NCI-H2029 treated with DMSO at 0.1 percent for 48 hours (cell line): ENCODE results near the gene SLC12A4.

Experiments used
- DNase-seq: peaks from one replicate; lab custom pipeline; 2025; lab: John Stamatoyannopoulos, UW

The SLC12A4 gene

DNA sequence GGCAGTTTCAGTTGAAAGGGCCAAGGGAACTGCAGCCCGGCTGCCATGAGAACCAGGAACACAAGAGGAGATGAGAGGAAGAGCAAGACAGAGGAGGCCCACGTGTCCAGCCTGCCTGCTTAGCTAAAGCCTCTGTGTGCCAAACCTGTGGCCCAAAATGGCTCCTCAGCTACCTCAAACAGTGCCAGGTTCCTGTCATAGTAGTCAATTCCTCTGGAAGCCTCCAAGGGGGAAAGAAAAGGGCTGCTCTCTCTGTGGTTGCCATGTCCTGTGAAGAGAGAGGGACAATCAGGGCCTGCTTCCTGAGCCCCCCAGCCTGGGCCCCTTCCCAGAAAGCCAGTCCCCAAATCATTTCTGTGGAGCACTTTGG is 5.2 kb downstream of the SLC12A4 start:
- DNase-seq: no peak

DNA sequence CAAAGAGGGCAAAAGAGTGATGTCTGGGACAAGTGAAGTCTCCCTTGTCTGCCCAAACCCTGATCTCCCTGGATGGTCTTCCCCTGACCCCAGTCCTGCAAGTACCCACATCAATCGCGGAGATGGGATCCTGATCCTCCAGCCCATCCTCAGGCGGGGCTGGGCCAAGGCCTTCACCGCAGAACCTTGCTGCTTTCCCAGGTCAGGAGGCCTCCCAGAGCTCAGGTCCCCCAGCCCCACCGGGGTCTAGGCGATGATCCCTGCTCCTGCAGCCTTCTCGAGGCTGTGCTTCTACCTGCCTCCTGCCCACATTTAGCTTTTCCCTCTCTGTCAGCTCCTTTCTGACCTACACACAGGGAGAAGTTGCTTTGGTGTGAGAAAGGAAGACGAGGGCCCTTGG is 6.3 kb downstream of the SLC12A4 start:
- no peak for DNase-seq

DNA sequence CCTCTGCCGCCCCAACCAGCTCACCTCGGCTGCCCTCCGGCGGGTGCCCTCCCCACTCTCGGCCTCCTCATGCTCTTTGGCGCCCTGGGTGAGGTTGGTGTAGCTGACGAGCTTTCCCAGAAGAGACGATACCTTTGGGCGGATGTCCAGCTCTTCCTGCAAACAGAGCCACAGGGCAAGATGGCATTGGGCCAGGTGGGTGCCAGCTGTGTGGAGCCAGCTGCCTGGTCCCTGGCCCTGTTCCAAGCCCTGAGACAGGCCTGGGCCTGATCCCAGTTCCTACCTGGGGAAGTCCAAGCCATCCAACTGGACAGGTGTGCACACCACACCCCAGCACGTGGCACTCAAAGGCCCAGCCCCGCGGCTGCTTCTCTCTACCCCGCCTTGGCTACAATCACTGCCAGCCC is 6.9 kb downstream of the SLC12A4 start:
- DNase-seq: peak; percentile 80

DNA sequence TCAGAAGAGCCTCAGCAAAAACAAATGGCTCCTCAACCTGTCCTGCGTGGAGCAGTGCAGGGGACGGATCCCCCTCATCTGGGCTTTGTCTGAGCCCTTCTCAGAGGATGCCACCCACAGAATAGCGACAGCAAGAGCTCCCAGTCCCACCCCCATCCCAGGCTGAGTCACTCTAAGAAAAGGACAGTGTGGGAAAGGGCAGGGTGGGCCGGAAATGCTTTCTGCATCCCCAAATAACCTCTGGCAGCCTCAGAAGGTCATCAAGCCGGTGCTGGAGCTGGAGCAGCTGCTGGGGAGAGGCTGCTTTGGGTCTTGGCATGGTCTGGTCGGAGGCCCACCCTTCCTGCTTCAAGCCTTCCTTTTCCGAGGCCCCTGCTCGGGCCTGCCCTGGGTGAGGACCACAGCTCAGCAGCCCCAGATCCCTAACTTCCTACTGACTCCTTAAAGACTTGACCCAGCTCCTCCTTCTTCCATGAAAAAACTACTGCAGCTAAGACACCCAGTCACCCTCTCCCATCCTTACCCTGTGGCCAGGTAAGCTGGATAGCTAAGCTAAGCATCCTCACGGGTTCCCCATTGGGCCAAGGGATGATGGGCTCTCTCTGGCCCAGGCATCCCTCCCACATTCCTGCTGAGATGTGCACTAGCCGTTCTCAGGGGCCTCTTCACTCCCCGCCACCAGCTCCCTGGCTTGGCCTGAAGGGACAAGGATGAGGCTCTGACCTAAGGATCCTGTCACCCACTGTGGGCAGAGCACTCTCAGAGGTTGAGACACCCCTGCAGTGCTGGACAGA is 8.7 kb downstream of the SLC12A4 start:
- DNase-seq: no peak

DNA sequence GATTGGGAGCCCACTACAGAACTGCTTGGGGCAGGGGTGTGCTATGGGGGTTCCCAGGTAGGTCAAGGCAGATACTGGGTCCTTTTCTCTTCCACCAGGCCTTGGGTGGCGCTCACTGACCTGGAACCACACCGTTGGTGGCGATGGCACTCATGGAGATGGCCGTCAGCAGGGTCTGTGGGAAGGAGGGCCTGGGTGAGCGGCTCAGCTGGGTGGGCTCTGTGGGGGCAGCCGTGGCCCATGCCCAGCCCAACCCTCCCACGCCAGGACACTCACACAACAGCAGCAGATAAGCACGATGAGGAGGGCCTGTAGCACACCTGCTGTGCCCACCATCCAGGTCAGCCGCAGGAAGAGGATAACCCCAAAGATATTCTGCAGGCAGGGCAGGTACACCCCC is 10.8 kb downstream of the SLC12A4 start:
- DNase-seq: no peak

DNA sequence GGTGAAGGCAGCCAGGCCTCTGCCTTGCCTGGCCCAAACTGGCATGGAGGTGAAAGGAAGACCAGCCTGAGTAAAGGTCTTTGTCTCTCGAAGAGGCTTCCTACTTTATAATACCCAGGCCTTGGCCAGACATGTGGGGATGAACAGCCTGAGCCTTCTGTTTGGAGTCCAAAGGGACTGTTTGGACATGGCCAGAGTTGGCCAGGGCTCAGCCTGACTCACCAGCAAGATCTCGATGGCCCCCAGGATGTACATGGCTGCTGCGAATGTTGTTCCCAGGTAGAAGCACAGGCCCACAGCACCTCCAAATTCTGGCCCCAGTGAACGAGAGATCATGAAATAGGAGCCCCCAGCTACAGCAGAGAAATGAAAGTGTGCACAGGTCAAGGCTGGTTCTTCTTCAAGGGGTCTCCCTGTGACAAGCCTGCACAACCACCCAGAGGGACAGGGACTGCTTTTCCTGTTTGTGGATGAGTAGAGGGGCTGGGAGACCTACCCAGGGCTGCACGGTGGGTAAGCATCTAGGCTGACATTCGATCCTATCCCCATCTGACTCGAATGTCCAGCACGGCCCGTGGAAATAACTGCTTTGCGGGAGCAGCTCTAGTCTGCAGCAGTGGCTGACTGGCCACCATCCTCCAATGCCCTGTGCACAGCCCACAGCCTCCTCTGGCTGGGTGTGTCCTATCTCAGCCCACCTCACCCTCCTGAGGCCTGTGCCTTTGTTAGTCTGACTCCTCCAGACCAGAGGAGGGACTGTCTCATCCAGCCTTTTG is 13.8 kb downstream of the SLC12A4 start:
- no peak for DNase-seq

DNA sequence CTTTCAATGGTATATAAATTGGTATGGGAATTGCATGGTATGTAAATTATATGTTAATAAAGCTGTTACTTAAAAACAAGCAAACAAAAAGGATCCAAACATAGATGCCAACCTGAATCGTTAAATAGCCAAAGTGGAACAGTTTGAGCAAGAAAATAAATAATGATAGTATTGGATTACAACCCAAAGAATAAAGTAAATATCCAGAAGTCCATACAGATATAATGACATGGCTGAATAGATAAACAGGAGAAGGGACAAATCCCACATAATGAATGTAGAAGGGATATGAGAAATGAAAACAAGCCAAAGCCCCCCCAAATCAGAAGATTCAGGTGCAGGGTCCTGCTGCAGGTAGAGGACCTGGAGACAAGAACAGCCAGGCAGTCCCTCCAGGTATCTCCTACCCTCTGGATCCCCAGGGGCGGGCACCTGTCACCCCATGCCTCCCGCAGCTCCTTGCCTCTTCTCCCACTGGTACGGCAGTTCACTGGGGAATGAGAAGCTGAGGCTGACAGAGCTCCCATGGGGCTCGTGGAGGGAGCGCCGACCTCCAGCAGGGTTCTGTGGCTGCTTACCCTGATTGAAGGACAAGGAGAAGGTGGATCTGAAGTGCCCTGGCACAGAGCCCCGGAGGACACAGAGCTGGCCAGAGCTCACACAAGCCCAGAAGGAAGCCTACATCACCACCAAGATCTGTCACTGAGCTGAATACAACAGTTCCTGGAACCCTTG is 14.6 kb downstream of the SLC12A4 start:
- DNase-seq: no peak

DNA sequence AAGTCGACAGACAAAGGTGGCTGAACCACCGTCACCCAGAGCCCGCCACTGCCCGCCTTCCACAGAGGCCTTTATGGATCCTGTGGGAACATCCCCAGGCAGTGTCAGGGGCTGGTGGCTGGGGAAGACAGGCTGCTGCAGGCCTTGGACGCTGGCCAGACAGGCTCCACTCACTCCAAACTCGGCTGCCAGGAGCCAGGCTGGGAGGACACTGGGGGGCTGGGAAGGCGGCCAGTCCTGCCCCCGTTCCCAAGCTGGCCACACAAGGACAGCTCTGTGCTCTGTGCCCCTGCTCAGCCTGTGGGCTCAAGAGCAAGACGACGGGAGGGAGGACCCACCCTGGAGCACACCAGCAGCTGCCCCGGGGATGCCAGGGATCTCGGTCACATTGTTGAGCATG is 17.0 kb downstream of the SLC12A4 start:
- no peak for DNase-seq

DNA sequence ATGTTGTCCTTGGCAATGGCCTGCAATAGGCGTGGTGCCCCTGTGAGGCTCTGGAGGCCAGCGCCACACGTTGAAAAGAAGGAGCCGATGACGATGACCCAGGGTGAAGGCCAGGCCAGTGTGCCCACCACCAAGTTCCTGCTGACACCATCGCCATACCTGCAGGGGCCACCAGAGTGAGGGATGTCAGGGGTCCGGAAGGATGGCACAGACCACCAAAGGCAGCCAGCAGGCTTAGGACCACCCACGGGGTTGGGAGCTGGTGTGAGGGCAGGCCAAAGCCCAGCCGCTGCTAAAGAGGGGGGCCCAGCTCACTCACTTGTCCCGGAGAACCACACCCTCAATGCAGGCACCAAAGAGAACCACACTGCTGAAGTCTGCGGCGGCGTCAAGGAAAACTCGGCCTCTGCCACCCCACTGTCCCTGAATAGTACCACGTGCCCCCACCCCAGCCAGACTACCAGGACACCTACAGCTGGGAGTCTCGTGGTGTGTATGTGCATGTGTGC is 18.0 kb downstream of the SLC12A4 start:
- DNase-seq: no peak

DNA sequence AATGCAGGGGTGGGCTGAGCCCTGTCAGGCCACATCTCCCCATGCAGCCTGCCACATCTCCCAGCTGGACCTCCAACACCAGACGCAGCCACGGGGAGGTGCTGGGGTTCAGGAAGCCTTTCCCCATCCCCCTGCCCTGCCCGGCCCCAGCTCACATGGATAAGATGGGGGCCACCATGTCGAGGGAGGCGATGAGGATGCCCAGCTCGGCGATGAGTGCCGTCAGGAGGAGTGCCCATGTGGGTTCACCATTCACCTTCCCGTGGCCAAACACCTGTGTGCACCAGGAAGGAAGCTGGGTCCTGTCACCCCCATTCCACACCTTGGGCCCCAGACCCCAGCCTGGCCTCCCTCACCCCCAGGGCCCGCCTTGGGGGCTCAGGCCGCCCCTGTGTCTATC is 18.8 kb downstream of the SLC12A4 start:
- no peak for DNase-seq

DNA sequence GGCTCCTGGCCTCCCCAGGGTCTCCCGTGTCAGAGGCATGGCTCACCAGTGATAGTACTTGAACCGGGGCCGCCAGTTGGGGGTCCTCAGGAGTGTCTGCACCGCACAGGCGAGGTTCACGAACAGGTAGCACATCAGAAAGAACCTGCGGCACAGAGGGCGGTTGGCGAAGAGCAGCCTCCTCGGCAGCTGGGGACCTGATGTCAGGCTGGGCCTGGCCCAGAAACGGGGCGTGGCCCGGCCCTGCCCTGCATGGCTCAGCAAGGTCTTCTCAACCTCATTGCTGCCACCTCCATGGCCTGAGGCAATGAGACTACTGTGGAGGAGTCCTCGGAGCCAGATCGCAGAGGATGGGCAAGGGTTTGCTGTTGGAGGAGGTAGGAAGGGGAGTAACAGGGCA is 20.4 kb downstream of the SLC12A4 start:
- DNase-seq: no peak

DNA sequence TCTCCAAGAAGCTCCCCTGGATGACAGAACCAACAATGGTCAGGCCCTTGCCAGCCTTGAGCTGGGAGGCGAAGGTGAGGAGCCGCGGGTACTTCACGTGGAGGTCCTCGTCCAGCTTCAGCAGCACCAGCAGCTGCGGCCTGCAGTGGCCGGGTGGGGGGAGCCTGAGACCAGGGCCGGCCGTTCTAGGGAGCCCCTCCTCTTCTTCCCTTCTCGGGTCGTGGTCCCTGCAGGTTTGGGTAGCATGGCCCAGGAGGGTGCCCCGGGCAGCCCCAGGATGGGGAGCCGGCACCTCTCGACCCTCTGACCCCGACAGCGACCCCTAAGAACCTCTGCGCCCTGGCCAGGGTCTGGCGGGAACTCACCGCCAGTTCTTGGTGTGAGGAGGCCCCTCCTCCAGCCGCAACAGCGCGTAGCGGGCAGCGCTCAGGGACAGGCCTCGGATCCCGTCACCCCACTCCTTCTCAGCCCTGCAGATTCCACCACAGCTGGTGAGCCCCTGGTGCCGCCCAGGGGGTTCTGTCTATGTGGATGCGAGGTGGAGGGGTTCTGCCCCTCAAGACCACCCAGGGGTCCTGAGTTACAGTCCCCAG is 21.4 kb downstream of the SLC12A4 start:
- DNase-seq: no peak

DNA sequence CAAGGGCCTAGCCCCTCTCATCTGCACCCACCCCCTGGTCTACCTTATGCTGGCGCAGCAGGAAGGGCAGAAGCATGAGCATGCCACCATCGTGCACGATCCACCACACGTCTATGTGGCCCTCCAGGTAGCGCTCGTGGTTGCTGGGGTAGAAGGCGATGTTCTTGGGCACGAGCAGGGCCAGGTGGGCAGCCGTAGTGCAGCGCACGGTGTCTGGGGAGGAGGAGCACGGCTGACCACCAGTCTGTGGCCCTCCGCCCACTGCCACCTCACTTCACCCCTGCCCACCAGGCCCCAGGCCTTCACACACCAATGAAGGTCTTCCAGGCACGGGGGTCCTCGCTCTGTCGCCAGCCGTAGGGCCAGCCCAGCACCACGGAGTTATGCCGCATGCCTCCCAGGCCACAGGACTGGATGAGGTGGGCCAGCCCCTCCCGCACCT is 22.3 kb downstream of the SLC12A4 start:
- no peak for DNase-seq

DNA sequence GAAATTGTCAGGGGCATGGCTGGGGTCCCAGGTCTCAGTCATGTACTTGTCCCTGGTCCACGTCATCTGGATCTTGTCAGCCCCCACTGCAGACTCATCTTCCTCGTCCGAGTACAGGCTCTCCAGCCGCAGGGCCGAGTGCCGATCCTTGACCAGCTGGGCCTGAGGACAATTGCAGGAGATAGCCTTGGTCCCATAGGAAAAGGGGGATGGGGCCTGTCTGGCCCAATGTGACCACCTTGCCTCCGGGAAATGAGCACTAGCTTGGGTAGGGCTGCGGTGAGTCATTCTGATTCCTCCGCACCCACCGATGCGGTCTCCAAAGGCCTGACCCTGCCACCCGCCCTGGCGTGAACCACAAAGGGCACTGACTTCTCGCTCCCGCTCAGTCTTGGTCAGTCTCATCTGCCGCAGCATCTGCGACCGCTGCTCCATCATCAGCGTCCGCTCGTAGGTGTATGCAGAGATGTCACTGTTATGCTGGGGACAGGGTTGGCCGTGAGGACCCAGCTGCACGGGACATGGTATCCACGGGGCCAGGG is 23.0 kb downstream of the SLC12A4 start:
- DNase-seq: no peak

DNA sequence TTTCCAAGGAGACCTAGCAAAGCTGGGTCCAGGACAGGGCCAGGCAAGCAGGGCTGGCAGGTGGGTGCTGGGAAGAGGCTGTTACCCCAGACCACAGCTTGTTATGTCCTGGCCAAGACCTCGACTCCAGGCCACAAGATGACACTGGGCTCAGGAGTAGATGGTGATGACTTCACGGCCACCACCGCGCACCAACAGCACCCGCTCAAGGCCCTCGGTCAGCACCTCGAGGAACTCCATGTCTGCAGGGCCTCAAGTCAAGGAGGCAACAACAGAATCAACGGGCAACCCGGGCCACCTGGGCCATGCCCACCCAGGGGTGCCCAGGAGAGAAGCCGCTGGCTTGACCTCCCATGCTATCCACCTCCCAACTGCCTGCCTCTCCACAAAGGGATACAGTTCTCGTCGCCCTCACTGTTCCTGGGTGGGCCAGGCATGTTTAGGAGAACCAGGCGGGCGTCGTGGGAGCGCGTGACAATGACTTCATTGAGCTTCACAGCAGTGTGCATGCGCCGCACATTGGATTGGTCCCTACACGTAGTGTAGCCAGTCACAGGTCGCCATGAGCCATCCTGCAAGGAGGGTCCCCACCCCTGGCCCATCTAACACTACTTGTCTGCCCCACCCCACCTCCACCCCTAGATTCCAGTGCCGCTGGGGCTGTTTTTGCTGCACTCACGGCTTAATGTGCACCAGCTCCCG is 23.6 kb downstream of the SLC12A4 start:
- no peak for DNase-seq

DNA sequence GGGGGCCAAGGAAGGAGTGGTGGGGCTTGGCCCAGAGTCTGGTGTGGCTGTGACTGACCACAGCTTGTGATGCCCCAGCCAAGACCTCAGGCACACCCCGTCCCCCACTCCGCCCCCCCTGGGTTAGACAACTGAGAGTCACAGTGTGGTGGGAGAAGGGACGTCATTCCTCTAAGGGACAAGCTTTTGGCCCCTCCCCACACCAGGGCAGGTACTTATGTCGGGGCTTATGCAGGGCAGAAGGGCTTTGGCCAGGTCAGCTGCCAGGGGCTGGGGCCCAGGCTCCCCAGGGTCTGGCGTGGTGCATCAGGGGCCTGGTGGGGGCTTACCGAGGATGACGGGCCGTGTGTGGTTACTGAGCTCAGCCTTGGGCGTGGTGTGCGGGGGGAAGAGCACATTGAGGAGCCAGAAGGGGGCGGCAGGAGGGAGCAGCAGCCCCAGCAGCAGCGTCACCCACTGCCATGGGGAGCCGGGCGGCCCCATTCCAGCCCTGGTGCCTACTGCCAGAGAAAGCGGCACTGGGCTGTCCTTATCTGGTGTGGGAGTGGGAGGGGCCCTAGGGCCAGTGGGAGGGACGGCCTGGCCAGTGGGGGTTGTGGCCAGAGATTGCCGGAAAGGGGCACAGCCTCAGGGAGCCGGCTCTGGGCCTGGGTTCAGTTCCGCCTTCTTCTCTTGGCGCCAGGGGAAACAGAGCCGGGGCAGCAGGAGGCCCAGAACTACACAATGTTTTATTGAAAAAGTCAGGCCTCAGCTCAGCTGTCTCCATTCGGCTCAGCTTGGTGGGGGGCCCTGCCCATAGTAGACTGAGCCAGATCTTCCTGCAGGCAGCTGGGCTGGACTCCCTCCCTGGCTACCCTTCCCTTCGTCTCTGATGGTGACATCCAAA is 24.6 kb downstream of the SLC12A4 start, which contains the start of gene LCAT:
Gene LCAT (minus strand): TSS at position 502 of the 886 bp plus-strand sequence. CDS start 19 bp downstream, at position 483.
- no peak for DNase-seq

DNA sequence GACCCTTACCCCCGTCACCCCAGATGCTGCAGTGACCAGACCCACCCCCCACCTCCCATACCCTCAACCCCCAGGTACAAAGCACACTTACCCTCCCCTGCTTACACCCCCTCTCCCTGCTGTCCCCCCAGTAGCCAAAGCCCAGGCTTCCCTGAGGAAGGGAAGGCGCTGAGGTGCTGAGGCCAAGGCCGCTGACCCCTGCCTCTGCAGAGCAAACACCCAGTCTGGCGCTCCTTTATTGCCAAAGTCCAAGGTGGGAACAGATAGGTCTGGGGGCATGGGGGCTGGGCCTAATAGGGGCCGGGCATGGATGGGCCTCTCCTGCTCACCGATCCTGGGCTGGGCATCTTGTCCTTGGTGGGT is 25.2 kb downstream of the SLC12A4 start:
- no peak for DNase-seq

DNA sequence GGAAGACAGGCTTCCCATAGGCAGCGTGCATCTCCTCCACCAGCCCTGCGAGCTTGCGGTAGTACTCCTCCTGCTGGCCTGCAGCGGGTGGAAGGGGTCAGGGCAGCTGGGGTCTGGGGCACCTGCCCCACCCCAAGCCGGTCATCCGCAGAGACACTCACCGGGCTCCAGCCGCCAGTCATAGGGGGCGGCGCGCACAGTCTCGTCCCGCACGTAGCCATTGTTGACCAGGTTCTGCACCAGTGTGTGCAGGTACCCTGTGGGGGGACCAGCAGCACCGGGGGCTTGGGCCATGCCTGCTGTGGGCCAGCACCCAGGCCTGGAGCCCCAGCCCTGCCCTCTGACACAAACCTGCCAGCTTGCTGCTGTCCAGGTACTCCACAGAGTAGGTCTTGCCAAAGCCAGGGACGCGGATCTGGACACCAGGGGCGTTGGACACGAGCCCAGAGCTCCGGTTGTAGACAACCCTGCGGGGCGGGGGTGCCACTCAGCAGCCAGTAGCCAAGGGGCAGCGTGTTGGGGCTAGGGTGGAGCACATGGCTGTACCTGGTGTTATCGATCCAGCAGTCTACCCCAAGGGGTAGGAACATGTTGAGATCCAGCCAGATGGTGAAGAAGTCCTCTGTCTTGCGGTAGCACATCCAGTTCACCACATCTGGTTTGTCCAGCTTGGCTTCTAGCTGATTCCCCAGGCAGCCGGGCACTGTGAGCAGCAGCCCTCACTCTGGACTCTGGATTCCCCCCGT is 25.8 kb downstream of the SLC12A4 start:
- DNase-seq: no peak

DNA sequence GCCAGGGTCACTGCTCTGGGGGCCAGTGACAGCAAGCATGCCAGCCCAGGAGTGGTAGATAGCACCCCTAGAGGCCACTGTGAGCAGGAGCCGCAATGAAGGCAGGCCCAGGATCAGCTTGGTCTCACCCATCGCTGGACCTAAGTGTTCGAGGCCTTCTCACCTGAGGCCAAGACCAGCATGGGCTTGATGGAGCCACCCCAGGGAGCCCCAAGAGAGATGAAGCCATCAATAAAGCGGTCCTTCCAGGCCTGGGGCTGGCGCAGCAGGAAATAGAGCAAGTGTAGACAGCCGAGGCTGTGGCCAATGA is 26.3 kb downstream of the SLC12A4 start:
- no peak for DNase-seq
